ENCODE measurements around the gene KIAA0408.
"Not testable (repeated sequence)": the region's sequence is repeated elsewhere in the genome, so short reads cannot be mapped to it uniquely, and the experiment has no call there.

The KIAA0408 gene

GRCh38 chr6:127441881-127442280 is 17.3 kb downstream of the KIAA0408 start:
- no peaks in the 10 kb centered on the region for H3K4me1 ChIP-seq (ENCODE audit: control insufficient read depth in 1 of 2, insufficient read depth in 2 of 2, low read length in 2 of 2)
- H3K9me3 ChIP-seq (ENCODE audit: control insufficient read depth in 1 of 2, low read length in 2 of 2), result no peaks in the 10 kb centered on the region
- peaks cover 0 to 18% of the 10 kb centered on the region in 2 donors for H3K36me3 ChIP-seq (ENCODE audit: control insufficient read depth in 1 of 2, insufficient read depth in 2 of 2, low read length in 2 of 2)
- H3K27ac ChIP-seq (ENCODE audit: low read length), result no peak overlapping the region
- H3K27me3 ChIP-seq (ENCODE audit: low read depth, low read length), result no peaks in the 10 kb centered on the region
- H3K4me3 ChIP-seq (ENCODE audit: low read depth in 1 of 2, low read length in 2 of 2), result no peak overlapping the region

- Histone ChIP-seq H3K4me3 (ENCODE audit: low read depth in 1 of 2, low read length in 2 of 2) (no peak overlapping the region), H3K27ac (ENCODE audit: low read length) (no peak overlapping the region), H3K27me3 (ENCODE audit: low read depth, low read length) (no peaks in the 10 kb centered on the region), H3K36me3 (ENCODE audit: control insufficient read depth in 1 of 2, insufficient read depth in 2 of 2, low read length in 2 of 2) (peaks cover 0 to 11% of the 10 kb centered on the region in 2 donors), H3K9me3 (ENCODE audit: control insufficient read depth in 1 of 2, low read length in 2 of 2) (no peaks in the 10 kb centered on the region), H3K4me1 (ENCODE audit: control insufficient read depth in 1 of 2, insufficient read depth in 2 of 2, low read length in 2 of 2) (no peaks in the 10 kb centered on the region)
Observed at GRCh38 chr6:127439718-127440117, 19.5 kb downstream of the KIAA0408 start.

GRCh38 chr6:127436578-127437110 is 22.5 kb downstream of the KIAA0408 start:
- Histone ChIP-seq H3K27me3 (ENCODE audit: low read depth, low read length) (no peaks in the 10 kb centered on the region), H3K9me3 (ENCODE audit: control insufficient read depth in 1 of 2, low read length in 2 of 2) (no peaks in the 10 kb centered on the region), H3K27ac (ENCODE audit: low read length) (no peak overlapping the region), H3K4me1 (ENCODE audit: control insufficient read depth in 1 of 2, insufficient read depth in 2 of 2, low read length in 2 of 2) (no peaks in the 10 kb centered on the region), H3K36me3 (ENCODE audit: control insufficient read depth in 1 of 2, insufficient read depth in 2 of 2, low read length in 2 of 2) (no peaks in the 10 kb centered on the region), H3K4me3 (ENCODE audit: low read depth in 1 of 2, low read length in 2 of 2) (no peak overlapping the region)

DNA sequence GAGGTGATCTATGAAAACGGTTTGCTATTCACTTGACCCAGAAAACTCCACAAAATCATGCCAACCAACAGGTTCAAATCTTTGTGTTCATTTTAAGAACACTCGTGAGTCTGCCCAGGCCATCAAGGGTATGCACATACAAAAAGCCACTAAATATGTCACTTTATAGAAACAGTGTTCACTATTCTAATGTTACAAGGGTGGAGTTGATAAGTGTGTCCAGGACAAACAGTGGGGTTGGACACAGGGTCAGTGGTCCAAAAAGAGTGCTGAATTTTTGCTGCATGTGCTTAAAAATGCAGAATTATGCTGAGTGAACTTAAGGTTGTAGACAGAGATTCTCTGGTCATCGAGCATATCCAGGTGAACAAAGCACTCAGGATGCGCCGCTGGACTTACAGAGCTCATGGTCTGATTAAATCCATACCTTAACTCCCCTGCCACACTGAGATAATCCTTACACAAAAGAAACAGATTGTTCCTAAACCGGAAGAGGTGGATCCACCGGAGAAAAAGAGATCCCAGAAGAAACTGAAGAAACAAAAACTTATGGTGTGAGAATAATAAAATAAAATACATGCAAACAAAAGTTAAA is 23.5 kb downstream of the KIAA0408 start:
- Histone ChIP-seq H3K4me3 (ENCODE audit: low read depth in 1 of 2, low read length in 2 of 2) (no peak overlapping the region), H3K27ac (ENCODE audit: low read length) (no peak overlapping the region), H3K36me3 (ENCODE audit: control insufficient read depth in 1 of 2, insufficient read depth in 2 of 2, low read length in 2 of 2) (no peaks in the 10 kb centered on the region), H3K9me3 (ENCODE audit: control insufficient read depth in 1 of 2, low read length in 2 of 2) (no peaks in the 10 kb centered on the region), H3K4me1 (ENCODE audit: control insufficient read depth in 1 of 2, insufficient read depth in 2 of 2, low read length in 2 of 2) (no peaks in the 10 kb centered on the region), H3K27me3 (ENCODE audit: low read depth, low read length) (no peaks in the 10 kb centered on the region)

GRCh38 chr6:127434651-127435050 is 24.5 kb downstream of the KIAA0408 start:
- Histone ChIP-seq H3K36me3 (ENCODE audit: control insufficient read depth in 1 of 2, insufficient read depth in 2 of 2, low read length in 2 of 2) (no peaks in the 10 kb centered on the region), H3K4me1 (ENCODE audit: control insufficient read depth in 1 of 2, insufficient read depth in 2 of 2, low read length in 2 of 2) (no peaks in the 10 kb centered on the region), H3K27ac (ENCODE audit: low read length) (no peak overlapping the region), H3K4me3 (ENCODE audit: low read depth in 1 of 2, low read length in 2 of 2) (no peak overlapping the region), H3K27me3 (ENCODE audit: low read depth, low read length) (no peaks in the 10 kb centered on the region), H3K9me3 (ENCODE audit: control insufficient read depth in 1 of 2, low read length in 2 of 2) (no peaks in the 10 kb centered on the region)

DNA sequence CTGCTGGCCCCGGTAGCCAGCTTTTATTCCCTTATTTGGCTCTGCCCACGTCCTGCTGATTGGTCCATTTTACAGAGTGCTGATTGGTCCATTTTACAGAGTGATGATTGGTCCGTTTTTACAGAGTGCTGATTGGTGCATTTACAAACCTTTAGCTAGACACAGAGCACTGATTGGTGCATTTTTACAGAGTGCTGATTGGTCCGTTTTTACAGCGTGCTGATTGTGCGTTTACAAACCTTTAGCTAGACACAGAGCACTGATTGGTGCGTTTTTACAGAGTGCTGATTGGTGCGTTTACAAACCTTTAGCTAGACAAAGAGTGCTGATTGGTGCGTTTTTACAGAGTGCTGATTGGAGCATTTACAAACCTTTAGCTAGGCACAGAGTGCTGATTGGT is 30.6 kb downstream of the KIAA0408 start:
- H3K9me3 ChIP-seq (ENCODE audit: control insufficient read depth in 1 of 2, low read length in 2 of 2); H3K27ac ChIP-seq (ENCODE audit: low read length); H3K4me3 ChIP-seq (ENCODE audit: low read depth in 1 of 2, low read length in 2 of 2); H3K36me3 ChIP-seq (ENCODE audit: control insufficient read depth in 1 of 2, insufficient read depth in 2 of 2, low read length in 2 of 2); H3K4me1 ChIP-seq (ENCODE audit: control insufficient read depth in 1 of 2, insufficient read depth in 2 of 2, low read length in 2 of 2); H3K27me3 ChIP-seq (ENCODE audit: low read depth, low read length): not testable (repeated sequence)

GRCh38 chr6:127423921-127424320 is 35.3 kb downstream of the KIAA0408 start:
- Histone ChIP-seq H3K36me3 (ENCODE audit: control insufficient read depth in 1 of 2, insufficient read depth in 2 of 2, low read length in 2 of 2) (no peaks in the 10 kb centered on the region), H3K27ac (ENCODE audit: low read length) (no peak overlapping the region), H3K4me1 (ENCODE audit: control insufficient read depth in 1 of 2, insufficient read depth in 2 of 2, low read length in 2 of 2) (no peaks in the 10 kb centered on the region), H3K4me3 (ENCODE audit: low read depth in 1 of 2, low read length in 2 of 2) (no peak overlapping the region), H3K9me3 (ENCODE audit: control insufficient read depth in 1 of 2, low read length in 2 of 2) (no peaks in the 10 kb centered on the region), H3K27me3 (ENCODE audit: low read depth, low read length) (no peaks in the 10 kb centered on the region)

DNA sequence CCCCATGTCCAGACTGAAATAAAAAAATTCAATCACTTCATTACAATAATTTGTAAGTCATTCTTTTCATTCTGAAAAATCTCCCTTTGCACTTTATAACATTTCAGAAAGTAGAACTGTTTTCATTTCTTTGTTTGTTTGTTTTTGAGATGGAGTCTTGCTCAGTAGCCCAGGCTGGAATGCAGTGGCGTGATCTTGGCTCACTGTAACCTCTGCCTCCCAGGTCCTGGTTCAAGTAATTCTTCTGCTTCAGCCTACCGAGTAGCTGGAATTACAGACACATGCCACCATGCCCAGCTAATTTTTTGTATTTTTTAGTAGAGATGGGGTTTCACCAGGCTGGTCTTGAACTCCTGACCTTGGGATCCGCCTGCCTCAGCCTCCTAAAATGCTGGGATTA is 38.0 kb downstream of the KIAA0408 start:
- H3K27me3 ChIP-seq (ENCODE audit: low read depth, low read length); H3K4me3 ChIP-seq (ENCODE audit: low read depth in 1 of 2, low read length in 2 of 2); H3K36me3 ChIP-seq (ENCODE audit: control insufficient read depth in 1 of 2, insufficient read depth in 2 of 2, low read length in 2 of 2); H3K4me1 ChIP-seq (ENCODE audit: control insufficient read depth in 1 of 2, insufficient read depth in 2 of 2, low read length in 2 of 2); H3K9me3 ChIP-seq (ENCODE audit: control insufficient read depth in 1 of 2, low read length in 2 of 2): not testable (repeated sequence)
- peak overlapping the region; percentile 37 for H3K27ac ChIP-seq (ENCODE audit: low read length)

DNA sequence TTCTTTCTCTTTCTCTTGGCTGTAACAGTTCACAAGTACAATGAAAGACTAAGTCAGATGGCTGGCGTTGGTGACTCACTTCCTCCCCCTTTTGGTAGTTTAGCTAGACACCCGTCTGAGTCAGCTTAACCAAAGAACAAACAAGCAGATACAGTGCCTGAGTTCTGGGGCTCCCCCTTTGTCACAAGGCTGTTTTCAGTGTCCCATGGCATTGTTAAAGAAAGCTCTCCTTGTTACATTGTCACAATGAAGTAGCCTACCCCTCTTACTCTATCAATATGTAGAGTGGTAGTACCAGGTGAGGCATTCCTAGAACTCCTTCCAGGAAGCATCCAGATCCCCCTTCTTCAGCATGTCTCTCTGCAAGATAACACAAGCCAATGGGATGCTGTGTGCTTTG is 38.6 kb downstream of the KIAA0408 start:
- H3K4me1 ChIP-seq (ENCODE audit: control insufficient read depth in 1 of 2, insufficient read depth in 2 of 2, low read length in 2 of 2), result no peaks in the 10 kb centered on the region
- no peak overlapping the region for H3K4me3 ChIP-seq (ENCODE audit: low read depth in 1 of 2, low read length in 2 of 2)
- H3K9me3 ChIP-seq (ENCODE audit: control insufficient read depth in 1 of 2, low read length in 2 of 2), result no peaks in the 10 kb centered on the region
- no peaks in the 10 kb centered on the region for H3K36me3 ChIP-seq (ENCODE audit: control insufficient read depth in 1 of 2, insufficient read depth in 2 of 2, low read length in 2 of 2)
- no peaks in the 10 kb centered on the region for H3K27me3 ChIP-seq (ENCODE audit: low read depth, low read length)
- H3K27ac ChIP-seq (ENCODE audit: low read length), result peak overlapping the region; percentile 37

GRCh38 chr6:127415096-127415495 is 44.1 kb downstream of the KIAA0408 start:
- no peaks in the 10 kb centered on the region for H3K27me3 ChIP-seq (ENCODE audit: low read depth, low read length)
- no peaks in the 10 kb centered on the region for H3K4me1 ChIP-seq (ENCODE audit: control insufficient read depth in 1 of 2, insufficient read depth in 2 of 2, low read length in 2 of 2)
- H3K9me3 ChIP-seq (ENCODE audit: control insufficient read depth in 1 of 2, low read length in 2 of 2), result no peaks in the 10 kb centered on the region
- H3K4me3 ChIP-seq (ENCODE audit: low read depth in 1 of 2, low read length in 2 of 2), result no peak overlapping the region
- no peaks in the 10 kb centered on the region for H3K36me3 ChIP-seq (ENCODE audit: control insufficient read depth in 1 of 2, insufficient read depth in 2 of 2, low read length in 2 of 2)
- H3K27ac ChIP-seq (ENCODE audit: low read length), result no peak overlapping the region

- H3K27me3 ChIP-seq (ENCODE audit: low read depth, low read length); H3K9me3 ChIP-seq (ENCODE audit: control insufficient read depth in 1 of 2, low read length in 2 of 2); H3K4me1 ChIP-seq (ENCODE audit: control insufficient read depth in 1 of 2, insufficient read depth in 2 of 2, low read length in 2 of 2); H3K36me3 ChIP-seq (ENCODE audit: control insufficient read depth in 1 of 2, insufficient read depth in 2 of 2, low read length in 2 of 2); H3K4me3 ChIP-seq (ENCODE audit: low read depth in 1 of 2, low read length in 2 of 2); H3K27ac ChIP-seq (ENCODE audit: low read length): not testable (repeated sequence)
Observed at GRCh38 chr6:127413123-127413522, 46.1 kb downstream of the KIAA0408 start.

DNA sequence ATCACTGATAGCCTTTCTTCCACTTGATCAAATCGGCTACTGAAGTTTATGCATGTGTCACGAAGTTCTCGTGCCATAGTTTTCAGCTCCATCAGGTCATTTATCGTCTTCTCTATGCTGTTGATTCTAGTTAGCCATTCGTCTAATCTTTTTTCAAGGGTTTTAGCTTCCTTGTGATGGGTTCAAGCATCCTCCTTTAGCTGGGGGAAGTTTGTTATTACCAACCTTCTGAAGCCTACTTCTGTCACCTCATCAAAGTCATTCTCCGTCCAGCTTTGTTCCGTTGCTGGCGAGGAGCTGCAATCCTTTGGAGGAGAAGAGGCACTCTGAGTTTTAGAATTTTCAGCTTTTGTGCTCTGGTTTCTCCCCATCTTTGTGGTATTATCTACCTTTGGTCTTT is 47.2 kb downstream of the KIAA0408 start:
- H3K27ac ChIP-seq (ENCODE audit: low read length); H3K4me1 ChIP-seq (ENCODE audit: control insufficient read depth in 1 of 2, insufficient read depth in 2 of 2, low read length in 2 of 2); H3K9me3 ChIP-seq (ENCODE audit: control insufficient read depth in 1 of 2, low read length in 2 of 2); H3K4me3 ChIP-seq (ENCODE audit: low read depth in 1 of 2, low read length in 2 of 2); H3K27me3 ChIP-seq (ENCODE audit: low read depth, low read length); H3K36me3 ChIP-seq (ENCODE audit: control insufficient read depth in 1 of 2, insufficient read depth in 2 of 2, low read length in 2 of 2): not testable (repeated sequence)
